IPS DF 4.7 (cell line): ENCODE results near the gene UPK1A.

Experiments used
- DNase-seq: peaks from one replicate; pipeline ENCODE4 v3.0.0-alpha.2; 2013; ENCODE audit warnings: low spot score; ENCODE audit errors: extremely low read depth

The UPK1A gene

DNA sequence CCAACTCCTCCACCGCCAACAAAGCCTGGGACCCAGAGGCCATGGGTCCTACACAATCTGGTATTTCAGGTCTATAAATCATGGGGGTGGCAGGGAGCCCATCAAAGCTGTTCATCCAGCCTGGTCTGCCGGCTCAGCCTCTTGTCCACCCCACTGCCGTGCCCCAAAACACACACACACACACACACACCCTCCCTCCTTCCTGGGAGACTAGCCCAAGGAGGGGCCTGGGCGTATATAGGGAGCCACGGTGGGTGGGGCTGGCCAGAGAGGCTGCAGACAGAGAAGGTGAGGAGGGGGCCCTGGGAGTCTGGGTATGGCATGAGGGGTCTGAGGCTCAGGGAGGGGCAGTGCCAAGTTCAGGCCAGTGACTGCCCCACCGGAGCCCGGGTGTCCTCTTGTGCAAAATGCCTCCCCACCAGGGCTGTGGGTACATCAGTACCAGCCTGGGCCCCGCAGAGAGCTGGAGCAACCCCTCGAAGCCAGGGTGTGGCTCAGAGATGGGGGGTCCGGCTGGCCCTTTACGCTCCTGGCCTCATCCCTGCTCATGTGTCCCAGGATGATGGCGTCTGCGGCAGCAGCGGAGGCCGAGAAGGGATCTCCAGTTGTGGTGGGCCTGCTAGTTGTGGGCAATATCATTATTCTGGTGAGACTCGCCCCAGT lies at the start of gene UPK1A:
UPK1A (plus strand) TSS at position 267 of the 663 bp plus-strand sequence; CDS start at position 563, 296 bp downstream.
- no peak for DNase-seq

- DNase-seq: no peak
Observed at GRCh38 chr19:35618857-35619256, 47.5 kb upstream of the UPK1A start.

- no peak for DNase-seq
Observed at GRCh38 chr19:35619290-35619923, 46.9 kb upstream of the UPK1A start.

DNA sequence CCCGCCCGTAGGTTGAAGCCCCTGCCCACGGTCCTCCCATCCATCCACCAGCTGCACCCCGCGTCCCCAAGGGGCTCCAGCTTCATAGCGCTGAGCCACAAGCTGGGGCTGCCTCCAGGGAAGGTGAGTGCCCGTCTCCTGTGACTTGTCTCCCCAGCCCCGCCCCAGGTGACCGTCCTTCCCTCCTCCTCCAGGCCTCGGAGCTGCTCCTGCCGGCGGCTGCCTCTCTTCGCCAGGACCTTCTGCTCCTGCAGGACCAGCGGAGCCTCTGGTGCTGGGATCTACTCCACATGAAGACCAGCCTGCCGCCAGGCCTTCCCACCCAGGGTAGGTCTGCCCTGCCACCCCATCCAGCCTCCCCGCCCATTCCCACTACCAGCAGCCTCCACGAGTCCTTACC lies 46.3 kb upstream of the UPK1A start:
- DNase-seq: no peak

DNA sequence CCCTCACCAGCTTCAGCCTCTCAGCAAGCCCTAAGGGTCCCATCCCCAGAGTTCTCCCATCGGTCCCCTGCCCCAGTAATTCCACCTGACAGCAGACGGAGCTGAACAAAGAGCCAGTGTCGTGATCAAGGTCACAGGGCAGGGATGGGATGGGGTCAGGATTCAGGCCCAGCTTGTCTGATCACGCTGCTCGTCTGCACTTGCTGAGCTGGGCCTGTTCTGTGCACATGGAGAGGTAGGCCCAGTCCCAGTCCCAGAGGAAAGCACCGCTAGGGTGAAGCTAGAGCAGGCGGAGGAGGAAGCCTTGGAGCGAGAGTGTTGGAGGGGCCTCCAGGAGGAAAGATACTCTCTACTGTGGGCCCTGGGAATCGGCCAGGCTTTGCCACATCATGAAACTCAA lies 44.6 kb upstream of the UPK1A start:
- DNase-seq: no peak

DNA sequence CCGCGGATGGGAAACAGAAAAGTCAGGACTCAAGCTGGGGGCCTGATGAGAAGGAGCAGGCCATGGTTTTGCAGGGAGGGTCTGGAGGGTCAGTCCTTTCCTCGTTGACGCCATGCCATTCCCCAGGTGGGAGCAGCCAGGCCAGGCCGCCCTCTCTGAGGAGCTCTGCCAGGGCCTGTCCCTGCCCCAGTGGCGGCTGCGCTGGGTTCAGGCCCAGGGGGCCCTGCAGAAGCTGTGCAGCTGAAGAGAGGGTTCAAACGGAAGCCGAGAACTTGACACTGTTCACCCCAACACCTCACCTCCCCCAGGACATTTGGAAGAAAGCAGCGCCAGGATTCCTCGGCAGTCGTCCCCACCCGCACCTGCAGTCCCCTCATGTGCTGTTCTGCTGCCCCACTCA lies 43.6 kb upstream of the UPK1A start:
- no peak for DNase-seq

DNA sequence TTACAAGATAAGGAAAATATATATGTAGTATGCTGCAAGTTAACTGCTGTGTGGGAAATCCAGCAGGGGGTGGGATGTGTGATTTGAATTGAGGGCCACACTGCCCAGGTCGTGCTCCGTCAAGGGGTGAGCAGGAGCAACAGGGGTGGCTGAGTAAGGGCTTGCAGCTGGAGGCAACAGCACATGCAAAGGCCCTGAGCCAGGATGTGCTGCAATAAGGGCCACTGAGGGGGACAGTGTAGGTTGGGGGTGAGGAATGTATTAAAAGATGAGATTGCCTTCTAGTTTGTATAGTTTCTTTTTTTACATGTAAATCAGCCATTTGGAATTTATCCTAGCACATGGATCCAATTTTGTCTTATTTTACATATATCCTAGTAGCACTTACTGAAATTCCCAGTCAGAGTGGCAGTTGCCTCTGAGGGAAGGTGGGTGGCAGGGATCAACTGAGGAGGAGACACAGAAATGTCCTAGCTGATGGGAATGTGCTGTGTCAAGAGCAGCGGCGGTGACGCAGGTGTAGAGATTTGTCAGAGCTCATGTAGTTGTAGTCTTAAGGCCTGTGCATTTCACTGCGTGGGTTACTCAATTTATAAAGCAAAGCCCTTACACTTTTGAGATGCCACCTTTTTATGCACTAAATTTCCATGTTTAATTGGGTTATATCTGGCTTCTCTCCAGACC lies 42.8 kb upstream of the UPK1A start:
- no peak for DNase-seq

- DNase-seq: no peak
Observed at GRCh38 chr19:35628264-35628564, 38.1 kb upstream of the UPK1A start.

GRCh38 chr19:35628565-35629331 lies 37.6 kb upstream of the UPK1A start, which contains the start of gene RBM42:
RBM42 (plus strand) TSS chr19:35629036; CDS start chr19:35629154, 118 bp downstream.
- no peak for DNase-seq

GRCh38 chr19:35629332-35629633 lies 37.0 kb upstream of the UPK1A start:
- no peak for DNase-seq

DNA sequence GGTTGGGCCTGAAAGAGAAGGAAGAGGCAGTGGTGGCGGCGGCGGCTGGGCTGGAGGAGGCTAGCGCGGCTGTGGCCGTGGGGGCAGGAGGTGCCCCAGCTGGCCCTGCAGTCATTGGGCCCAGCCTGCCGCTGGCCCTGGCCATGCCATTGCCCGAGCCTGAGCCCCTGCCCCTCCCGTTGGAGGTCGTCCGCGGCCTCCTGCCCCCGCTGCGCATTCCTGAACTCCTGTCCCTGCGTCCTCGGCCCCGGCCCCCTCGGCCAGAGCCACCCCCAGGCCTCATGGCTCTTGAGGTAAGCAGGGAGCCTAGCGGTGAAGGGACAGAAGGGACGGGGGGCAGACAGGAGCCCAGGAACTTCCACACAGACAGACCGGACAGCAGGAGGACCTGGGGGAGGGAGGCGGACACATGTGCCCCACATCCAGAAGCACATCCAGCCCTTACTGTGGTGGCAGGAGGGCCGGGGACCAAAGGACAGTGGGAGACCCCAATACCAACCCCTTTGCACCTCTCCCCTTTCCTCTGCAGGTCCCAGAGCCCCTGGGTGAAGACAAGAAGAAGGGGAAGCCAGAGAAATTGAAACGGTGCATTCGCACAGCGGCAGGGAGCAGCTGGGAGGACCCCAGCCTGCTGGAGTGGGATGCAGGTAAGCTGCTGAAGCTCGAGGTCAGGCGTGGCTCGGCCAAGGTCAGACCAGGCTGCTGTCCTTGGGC lies 32.4 kb upstream of the UPK1A start:
- no peak for DNase-seq

GRCh38 chr19:35636651-35637050 lies 29.7 kb upstream of the UPK1A start:
- no peak for DNase-seq

DNA sequence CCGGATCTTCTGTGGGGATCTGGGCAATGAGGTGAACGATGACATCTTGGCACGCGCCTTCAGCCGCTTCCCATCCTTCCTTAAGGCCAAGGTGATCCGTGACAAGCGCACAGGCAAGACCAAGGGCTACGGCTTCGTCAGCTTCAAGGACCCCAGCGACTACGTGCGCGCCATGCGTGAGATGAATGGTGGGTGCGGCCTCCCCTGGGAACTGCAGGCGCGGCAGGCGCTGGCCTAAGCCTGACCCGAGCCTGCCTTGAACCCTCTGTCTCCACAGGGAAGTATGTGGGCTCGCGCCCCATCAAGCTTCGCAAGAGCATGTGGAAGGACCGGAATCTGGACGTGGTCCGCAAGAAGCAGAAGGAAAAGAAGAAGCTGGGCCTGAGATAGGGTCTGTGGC lies 29.2 kb upstream of the UPK1A start:
- DNase-seq: no peak

DNA sequence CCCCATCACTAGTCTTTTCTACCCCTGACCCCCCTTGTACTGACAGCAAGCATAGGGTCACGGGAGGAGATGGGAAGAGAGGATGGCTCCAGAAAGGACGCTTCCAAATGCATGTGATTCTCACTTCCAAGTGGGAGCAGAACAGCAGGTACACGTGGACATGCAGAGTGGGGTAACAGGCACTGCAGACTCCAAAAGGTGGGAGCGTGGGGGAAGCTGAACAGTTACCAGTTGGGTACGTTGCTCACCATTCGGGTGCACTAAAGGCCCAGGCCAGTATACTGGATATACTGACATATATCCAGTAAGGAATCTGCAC lies 27.0 kb upstream of the UPK1A start:
- DNase-seq: no peak

- DNase-seq: no peak
Observed at GRCh38 chr19:35639863-35640262, 26.5 kb upstream of the UPK1A start.

DNA sequence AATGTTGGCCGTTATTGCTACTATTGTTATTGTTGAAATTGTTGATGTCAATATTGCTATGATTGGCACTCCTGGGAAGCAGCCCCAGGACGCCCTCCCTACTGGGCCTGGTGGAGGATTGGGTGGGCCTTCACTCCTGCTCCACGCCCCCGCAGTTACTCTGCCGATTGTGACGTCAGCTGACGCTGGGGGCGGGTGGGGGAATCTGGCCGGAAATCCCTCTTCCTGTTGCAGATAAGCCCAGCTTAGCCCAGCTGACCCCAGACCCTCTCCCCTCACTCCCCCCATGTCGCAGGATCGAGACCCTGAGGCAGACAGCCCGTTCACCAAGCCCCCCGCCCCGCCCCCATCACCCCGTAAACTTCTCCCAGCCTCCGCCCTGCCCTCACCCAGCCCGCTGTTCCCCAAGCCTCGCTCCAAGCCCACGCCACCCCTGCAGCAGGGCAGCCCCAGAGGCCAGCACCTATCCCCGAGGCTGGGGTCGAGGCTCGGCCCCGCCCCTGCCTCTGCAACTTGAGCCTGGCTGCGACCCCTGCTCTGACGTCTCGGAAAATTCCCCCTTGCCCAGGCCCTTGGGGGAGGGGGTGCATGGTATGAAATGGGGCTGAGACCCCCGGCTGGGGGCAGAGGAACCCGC lies 24.7 kb upstream of the UPK1A start, which contains the start of gene ETV2:
ETV2 (plus strand) TSS at position 231 of the 637 bp plus-strand sequence. CDS start 716 bp downstream, outside the sequence.
- DNase-seq: no peak

- DNase-seq: no peak
Observed at GRCh38 chr19:35642312-35642711, 24.0 kb upstream of the UPK1A start.

GRCh38 chr19:35642798-35643254 lies 23.5 kb upstream of the UPK1A start:
- no peak for DNase-seq

GRCh38 chr19:35643255-35644205 lies 22.8 kb upstream of the UPK1A start:
- no peak for DNase-seq
